ENCODE data around the gene KANK2.

DNA sequence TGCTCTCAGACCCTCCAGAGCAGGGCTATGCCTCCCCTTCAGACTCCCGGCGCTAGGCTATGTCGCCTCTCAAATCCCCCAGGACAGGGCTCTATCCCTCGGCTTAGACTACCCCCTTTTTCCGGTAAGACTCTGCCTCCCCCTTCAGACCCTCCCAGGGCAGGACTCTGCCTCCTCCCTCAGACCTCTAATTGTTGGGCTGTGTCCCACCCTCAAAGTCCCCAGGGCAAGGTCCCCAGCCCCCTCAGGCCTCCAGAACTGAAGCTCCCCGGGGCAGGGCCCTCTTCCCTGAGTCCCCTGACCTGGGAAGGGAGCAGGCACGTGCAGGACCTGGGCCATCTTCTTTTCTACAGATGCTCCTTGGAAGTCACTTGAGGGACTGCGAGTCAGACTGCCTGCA is 3.2 kb downstream of the KANK2 start:
- TF ChIP-seq, protein P1, sequence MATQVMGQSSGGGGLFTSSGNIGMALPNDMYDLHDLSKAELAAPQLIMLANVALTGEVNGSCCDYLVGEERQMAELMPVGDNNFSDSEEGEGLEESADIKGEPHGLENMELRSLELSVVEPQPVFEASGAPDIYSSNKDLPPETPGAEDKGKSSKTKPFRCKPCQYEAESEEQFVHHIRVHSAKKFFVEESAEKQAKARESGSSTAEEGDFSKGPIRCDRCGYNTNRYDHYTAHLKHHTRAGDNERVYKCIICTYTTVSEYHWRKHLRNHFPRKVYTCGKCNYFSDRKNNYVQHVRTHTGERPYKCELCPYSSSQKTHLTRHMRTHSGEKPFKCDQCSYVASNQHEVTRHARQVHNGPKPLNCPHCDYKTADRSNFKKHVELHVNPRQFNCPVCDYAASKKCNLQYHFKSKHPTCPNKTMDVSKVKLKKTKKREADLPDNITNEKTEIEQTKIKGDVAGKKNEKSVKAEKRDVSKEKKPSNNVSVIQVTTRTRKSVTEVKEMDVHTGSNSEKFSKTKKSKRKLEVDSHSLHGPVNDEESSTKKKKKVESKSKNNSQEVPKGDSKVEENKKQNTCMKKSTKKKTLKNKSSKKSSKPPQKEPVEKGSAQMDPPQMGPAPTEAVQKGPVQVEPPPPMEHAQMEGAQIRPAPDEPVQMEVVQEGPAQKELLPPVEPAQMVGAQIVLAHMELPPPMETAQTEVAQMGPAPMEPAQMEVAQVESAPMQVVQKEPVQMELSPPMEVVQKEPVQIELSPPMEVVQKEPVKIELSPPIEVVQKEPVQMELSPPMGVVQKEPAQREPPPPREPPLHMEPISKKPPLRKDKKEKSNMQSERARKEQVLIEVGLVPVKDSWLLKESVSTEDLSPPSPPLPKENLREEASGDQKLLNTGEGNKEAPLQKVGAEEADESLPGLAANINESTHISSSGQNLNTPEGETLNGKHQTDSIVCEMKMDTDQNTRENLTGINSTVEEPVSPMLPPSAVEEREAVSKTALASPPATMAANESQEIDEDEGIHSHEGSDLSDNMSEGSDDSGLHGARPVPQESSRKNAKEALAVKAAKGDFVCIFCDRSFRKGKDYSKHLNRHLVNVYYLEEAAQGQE (IDR thresholded peaks at IDR 0.05; ENCODE audit: low read depth), result no peak
- TF ChIP-seq EP300 (IDR thresholded peaks at IDR 0.05; ENCODE audit: borderline replicate concordance) (no peak), EGR1 (IDR thresholded peaks at IDR 0.05) (no peak), CEBPB (IDR thresholded peaks at IDR 0.05) (no peak), TAF1 (IDR thresholded peaks at IDR 0.05; ENCODE audit: low read depth) (no peak), TEAD4 (IDR thresholded peaks at IDR 0.05) (no peak), RAD21 (IDR thresholded peaks at IDR 0.05; ENCODE audit: low read depth) (no peak), YY1 (IDR thresholded peaks at IDR 0.05; ENCODE audit: low read depth) (no peak), FOXM1 (IDR thresholded peaks at IDR 0.05; ENCODE audit: borderline replicate concordance, low read depth) (no peak), CREB1 (IDR thresholded peaks at IDR 0.05; ENCODE audit: low read depth) (no peak), NFIC (IDR thresholded peaks at IDR 0.05) (no peak), ZBTB7A (IDR thresholded peaks at IDR 0.05; ENCODE audit: low read depth) (no peak)
- TF ChIP-seq, protein P2, sequence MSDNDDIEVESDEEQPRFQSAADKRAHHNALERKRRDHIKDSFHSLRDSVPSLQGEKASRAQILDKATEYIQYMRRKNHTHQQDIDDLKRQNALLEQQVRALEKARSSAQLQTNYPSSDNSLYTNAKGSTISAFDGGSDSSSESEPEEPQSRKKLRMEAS (IDR thresholded peaks at IDR 0.05), result no peak
- TF ChIP-seq, protein P3, sequence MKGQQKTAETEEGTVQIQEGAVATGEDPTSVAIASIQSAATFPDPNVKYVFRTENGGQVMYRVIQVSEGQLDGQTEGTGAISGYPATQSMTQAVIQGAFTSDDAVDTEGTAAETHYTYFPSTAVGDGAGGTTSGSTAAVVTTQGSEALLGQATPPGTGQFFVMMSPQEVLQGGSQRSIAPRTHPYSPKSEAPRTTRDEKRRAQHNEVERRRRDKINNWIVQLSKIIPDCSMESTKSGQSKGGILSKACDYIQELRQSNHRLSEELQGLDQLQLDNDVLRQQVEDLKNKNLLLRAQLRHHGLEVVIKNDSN (IDR thresholded peaks at IDR 0.05), result no peak

Data from Ishikawa (cell line).